SK-N-SH (cell line): ENCODE measurements around the gene ADAMTS3. TPM values are rescaled to one million over a fixed set of nuclear protein-coding genes. Genes with fewer than 3 reads are reported as not detected.

Experiments
- CTCF ChIA-PET: fragments of 300-600, 350-600 bp; formaldehyde crosslinking; extraction: SDS; loops from one replicate; lab custom pipeline; 2021; lab: Yijun Ruan, JAX
- POLR2A ChIA-PET: fragments of 350-600 bp; sonication (Branson Sonifier 250); formaldehyde crosslinking; extraction: SDS; loops from one replicate; lab custom pipeline; 2020; ENCODE audit warnings: antibody characterized with exemption, inconsistent platforms; lab: Yijun Ruan, JAX
- DNase-seq: peaks from one replicate; pipeline ENCODE4 v3.0.0; 2012
- H2AFZ ChIP-seq: fragments of 200-600 bp; sonication (generic); 2 replicates; pipeline ENCODE4 v1.8.1; 2016; ENCODE audit warnings: antibody characterized with exemption, mild to moderate bottlenecking, low read depth
- H3F3A ChIP-seq: fragments of 200-600 bp; sonication (generic); replicated peaks from 2 replicates; pipeline ENCODE3; 2016; ENCODE audit warnings: antibody characterized with exemption, mild to moderate bottlenecking; ENCODE audit not compliant: insufficient read depth
- H3K27ac ChIP-seq, 2 experiments: fragments of 200-500 bp in 1 of 2; fragments of 200-600 bp in 1 of 2; sonication (Bioruptor generic) in 1 of 2; sonication (generic), shearing (Covaris generic) in 1 of 2; 2 replicates each; pipeline versions ENCODE4 v1.5.1 to v1.6.1; 2014 to 2016; ENCODE audit warnings: low read depth in 2 of 2, inconsistent platforms in 1 of 2, low read length in 1 of 2, mild to moderate bottlenecking in 1 of 2, mixed read lengths in 1 of 2
- H3K27me3 ChIP-seq: fragments of 200-600 bp; sonication (generic), shearing (Covaris generic); 2 replicates; pipeline ENCODE4 v1.6.1; 2016; ENCODE audit warnings: mixed run types; ENCODE audit not compliant: insufficient read depth
- H3K36me3 ChIP-seq, 2 experiments: fragments of 200-500 bp in 1 of 2; fragments of 200-600 bp in 1 of 2; sonication (Bioruptor generic) in 1 of 2; sonication (generic) in 1 of 2; replicated peaks in 1 of 2; 2 replicates each; pipeline versions ENCODE3 to v1.5.1; 2014 to 2016; ENCODE audit warnings: low read length in 1 of 2, mild to moderate bottlenecking in 1 of 2; ENCODE audit not compliant: insufficient read depth in 2 of 2, control insufficient read depth in 1 of 2
- H3K4me1 ChIP-seq, 2 experiments: fragments of 200-500 bp in 1 of 2; fragments of 200-600 bp in 1 of 2; sonication (Bioruptor generic) in 1 of 2; sonication (generic), shearing (Covaris generic) in 1 of 2; 2 replicates each; pipeline versions ENCODE4 v1.5.1 to v1.6.1; 2014 to 2016; ENCODE audit warnings: low read depth in 1 of 2, low read length in 1 of 2, mixed run types in 1 of 2; ENCODE audit not compliant: insufficient read depth in 2 of 2, control insufficient read depth in 1 of 2
- H3K4me2 ChIP-seq: fragments of 200-600 bp; sonication (generic), shearing (Covaris generic); 2 replicates; pipeline ENCODE4 v1.6.1; 2017; ENCODE audit warnings: mixed run types
- H3K4me3 ChIP-seq, 2 experiments: fragments of 200-500 bp in 1 of 2; fragments of 200-600 bp in 1 of 2; sonication (Bioruptor generic) in 1 of 2; sonication (generic), shearing (Covaris generic) in 1 of 2; 2 replicates each; pipeline versions ENCODE4 v1.5.1 to v1.8.1; 2014 to 2016; ENCODE audit warnings: low read depth in 2 of 2, inconsistent platforms in 1 of 2, low read length in 1 of 2, mild to moderate bottlenecking in 1 of 2, mixed read lengths in 1 of 2, moderate library complexity in 1 of 2
- H3K79me2 ChIP-seq: fragments of 200-600 bp; sonication (generic); 2 replicates; pipeline ENCODE4 v1.8.1; 2017; ENCODE audit warnings: mild to moderate bottlenecking; ENCODE audit not compliant: insufficient read depth
- H3K9ac ChIP-seq: fragments of 200-600 bp; sonication (generic); 2 replicates; pipeline ENCODE4 v1.6.1; 2017; ENCODE audit warnings: mixed run types
- H3K9me2 ChIP-seq: fragments of 200-600 bp; sonication (generic); 2 replicates; pipeline ENCODE4 v1.6.1; 2017; ENCODE audit warnings: mixed run types
- H3K9me3 ChIP-seq: fragments of 200-600 bp; sonication (generic); 2 replicates; pipeline ENCODE4 v1.6.1; 2017; ENCODE audit warnings: mixed run types, mild to moderate bottlenecking, moderate library complexity
- H4K20me1 ChIP-seq: fragments of 200-600 bp; sonication (generic); 2 replicates; pipeline ENCODE4 v1.6.1; 2017; ENCODE audit warnings: mild to moderate bottlenecking, mixed run types; ENCODE audit not compliant: insufficient read depth
- ELF1 ChIP-seq: IDR thresholded peaks from 2 replicates; pipeline ENCODE4 v1.4.0; 2012
- EP300 ChIP-seq, 2 experiments: IDR thresholded peaks; 2 replicates each; pipeline versions ENCODE4 v1.4.0 to v1.6.1; 2012; ENCODE audit warnings: borderline replicate concordance in 1 of 2, low read depth in 1 of 2, low read length in 1 of 2
- FOSL2 ChIP-seq: IDR thresholded peaks from 2 replicates; pipeline ENCODE4 v1.4.0; 2012; ENCODE audit warnings: low read depth, mild to moderate bottlenecking, moderate library complexity, borderline replicate concordance
- FOXJ3 ChIP-seq: sonication (generic); formaldehyde crosslinking; IDR thresholded peaks from 2 replicates; pipeline ENCODE4 v1.5.1; 2020; ENCODE audit warnings: mild to moderate bottlenecking, missing genetic modification reagents
- FOXM1 ChIP-seq: IDR thresholded peaks from 2 replicates; pipeline ENCODE4 v1.4.0; 2012; ENCODE audit warnings: low read depth, mild to moderate bottlenecking
- MEF2A ChIP-seq: IDR thresholded peaks from 2 replicates; pipeline ENCODE4 v1.4.0; 2012; ENCODE audit warnings: low read depth, borderline replicate concordance
- MXI1 ChIP-seq: IDR thresholded peaks from 2 replicates; pipeline ENCODE4 v1.6.1; 2012; ENCODE audit warnings: mild to moderate bottlenecking, low read depth, low read length, improper control_type of control experiment
- NFIC ChIP-seq: IDR thresholded peaks from 2 replicates; pipeline ENCODE4 v1.4.0; 2012; ENCODE audit warnings: borderline replicate concordance
- NRF1 ChIP-seq: IDR thresholded peaks from 2 replicates; pipeline ENCODE4 v1.6.1; 2012; ENCODE audit warnings: low read depth, mild to moderate bottlenecking, low read length
- POLR2AphosphoS5 ChIP-seq: IDR thresholded peaks from 2 replicates; pipeline ENCODE4 v1.6.1; 2012; ENCODE audit warnings: low read depth, low read length
- RAD21 ChIP-seq: IDR thresholded peaks from 2 replicates; pipeline ENCODE4 v1.6.1; 2012; ENCODE audit warnings: mild to moderate bottlenecking, low read length
- RFX5 ChIP-seq: IDR thresholded peaks from 2 replicates; pipeline ENCODE4 v1.6.1; 2012; ENCODE audit warnings: mild to moderate bottlenecking, improper control_type of control experiment, low read length
- RXRA ChIP-seq: IDR thresholded peaks from 2 replicates; pipeline ENCODE4 v1.4.0; 2012; ENCODE audit warnings: low read depth, mild to moderate bottlenecking, borderline replicate concordance
- SIN3A ChIP-seq: IDR thresholded peaks from 2 replicates; pipeline ENCODE4 v1.6.1; 2012; ENCODE audit warnings: low read depth, mild to moderate bottlenecking, low read length, moderate library complexity, borderline replicate concordance
- SMC3 ChIP-seq: IDR thresholded peaks from 2 replicates; pipeline ENCODE4 v1.6.1; 2012; ENCODE audit warnings: low read depth, low read length, improper control_type of control experiment
- WGBS: methylation state at CpG from one replicate; pipeline ENCODE4 v1.1.6; 2017; ENCODE audit warnings: low lambda C conversion rate; 5-methylcytosine and 5-hydroxymethylcytosine counted together
- polyA plus RNA-seq, 3 experiments: library from polyadenylated mRNA; depleted of rRNA; stranded (reverse); fragments of >200 nt; gene quantifications; 2 replicates each; pipeline ENCODE4 v1.2.3, GENCODE V29; 2012
- TF ChIP-seq, protein P1 (sequence below): fragments of 150-350 bp; IDR thresholded peaks from 2 replicates; pipeline ENCODE4 v1.6.1; 2016; ENCODE audit warnings: mild to moderate bottlenecking, low read depth, low read length
- TF ChIP-seq, protein P2 (sequence below): fragments of 200-600 bp; sonication (generic); IDR thresholded peaks from 2 replicates; pipeline ENCODE4 v1.6.1; 2017; ENCODE audit warnings: antibody characterized with exemption, mild to moderate bottlenecking, moderate library complexity

The ADAMTS3 gene
- polyA plus RNA-seq, 1 of the 3 experiments (the other 2 are of a cell fraction), result 0.99 TPM

DNA sequence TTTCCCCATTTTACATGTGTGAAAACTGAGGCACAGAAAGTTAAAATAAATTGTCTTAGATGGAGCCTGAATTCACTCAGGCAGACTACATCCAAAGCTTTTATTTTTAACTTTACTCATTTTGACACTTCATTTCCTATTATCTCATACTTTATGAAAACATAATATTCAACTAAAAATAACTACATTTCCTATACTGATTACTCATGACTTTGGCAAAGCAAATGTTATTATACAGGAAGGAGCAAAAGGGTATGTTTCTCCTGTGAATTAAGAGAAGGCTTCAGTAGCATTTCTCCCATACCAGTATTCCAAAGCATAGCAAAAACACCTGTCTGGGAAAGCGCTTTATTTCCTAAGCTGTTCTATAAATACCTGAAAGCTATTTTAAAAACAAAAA is 178.6 kb downstream of the ADAMTS3 start (continued):
- TF ChIP-seq RFX5, result no peak
- peak; percentile 70; the same call in 1 of the 2 replicates for TF ChIP-seq RXRA
- peak; percentile 75; the same call in 1 of the 2 replicates for TF ChIP-seq NFIC
- TF ChIP-seq RAD21, result no peak
- TF ChIP-seq NRF1, result no peak
- TF ChIP-seq MEF2A, result peak; percentile 96
- peak; percentile 13 to 70; a peak in 1 of 4 replicates for TF ChIP-seq EP300 (IDR thresholded peaks at IDR 0.05; ENCODE audit: borderline replicate concordance in 1 of 2, low read depth in 1 of 2, low read length in 1 of 2)
- TF ChIP-seq POLR2AphosphoS5, result no peak
- TF ChIP-seq, protein P1, sequence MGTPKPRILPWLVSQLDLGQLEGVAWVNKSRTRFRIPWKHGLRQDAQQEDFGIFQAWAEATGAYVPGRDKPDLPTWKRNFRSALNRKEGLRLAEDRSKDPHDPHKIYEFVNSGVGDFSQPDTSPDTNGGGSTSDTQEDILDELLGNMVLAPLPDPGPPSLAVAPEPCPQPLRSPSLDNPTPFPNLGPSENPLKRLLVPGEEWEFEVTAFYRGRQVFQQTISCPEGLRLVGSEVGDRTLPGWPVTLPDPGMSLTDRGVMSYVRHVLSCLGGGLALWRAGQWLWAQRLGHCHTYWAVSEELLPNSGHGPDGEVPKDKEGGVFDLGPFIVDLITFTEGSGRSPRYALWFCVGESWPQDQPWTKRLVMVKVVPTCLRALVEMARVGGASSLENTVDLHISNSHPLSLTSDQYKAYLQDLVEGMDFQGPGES, result no peak
- TF ChIP-seq, all 33 proteins: peak for 10

DNA sequence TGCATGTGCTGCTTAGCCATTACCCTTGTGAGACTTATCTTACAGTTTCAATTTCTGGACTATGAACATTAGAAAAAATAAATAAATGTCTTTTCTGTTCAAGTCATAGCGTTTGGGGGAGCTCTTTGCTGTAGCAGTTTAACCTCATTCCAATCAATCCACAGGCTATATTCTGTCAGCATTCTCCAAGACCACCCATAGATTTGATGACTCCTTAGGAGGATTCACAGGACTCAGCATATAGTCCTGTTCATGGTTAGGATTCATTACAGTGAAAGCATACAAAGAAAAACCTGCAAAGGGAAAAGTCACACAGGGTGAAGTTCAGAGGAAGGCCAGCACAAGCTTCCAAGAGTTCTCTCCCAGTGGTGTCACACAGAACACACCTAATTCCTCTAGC is 180.5 kb downstream of the ADAMTS3 start:
- no peaks in the 10 kb centered on the region for H3K9me2 ChIP-seq
- H3K36me3 ChIP-seq, result no peaks in the 10 kb centered on the region
- no peak for DNase-seq
- WGBS, result 80% methylated on average over 1 of the region's 1 CpG
- no peaks in the 10 kb centered on the region for H3K79me2 ChIP-seq
- no peak overlapping the region for H3K9ac ChIP-seq
- ChIA-PET POLR2A (no interaction called here), CTCF (interaction anchor here (1.6 kb wide), 1 partner anchor 15 kb away, joined by 4 read pairs; no protein-coding TSS in a partner anchor)
- no peaks in the 10 kb centered on the region for H3K27me3 ChIP-seq
- no peak overlapping the region for H2AFZ ChIP-seq
- H4K20me1 ChIP-seq, result no peaks in the 10 kb centered on the region
- no peak overlapping the region for H3K4me3 ChIP-seq
- H3K27ac ChIP-seq, result no peak overlapping the region
- H3F3A ChIP-seq, result peaks cover 9% of the 10 kb centered on the region
- H3K9me3 ChIP-seq, result no peaks in the 10 kb centered on the region
- TF ChIP-seq, protein P2, sequence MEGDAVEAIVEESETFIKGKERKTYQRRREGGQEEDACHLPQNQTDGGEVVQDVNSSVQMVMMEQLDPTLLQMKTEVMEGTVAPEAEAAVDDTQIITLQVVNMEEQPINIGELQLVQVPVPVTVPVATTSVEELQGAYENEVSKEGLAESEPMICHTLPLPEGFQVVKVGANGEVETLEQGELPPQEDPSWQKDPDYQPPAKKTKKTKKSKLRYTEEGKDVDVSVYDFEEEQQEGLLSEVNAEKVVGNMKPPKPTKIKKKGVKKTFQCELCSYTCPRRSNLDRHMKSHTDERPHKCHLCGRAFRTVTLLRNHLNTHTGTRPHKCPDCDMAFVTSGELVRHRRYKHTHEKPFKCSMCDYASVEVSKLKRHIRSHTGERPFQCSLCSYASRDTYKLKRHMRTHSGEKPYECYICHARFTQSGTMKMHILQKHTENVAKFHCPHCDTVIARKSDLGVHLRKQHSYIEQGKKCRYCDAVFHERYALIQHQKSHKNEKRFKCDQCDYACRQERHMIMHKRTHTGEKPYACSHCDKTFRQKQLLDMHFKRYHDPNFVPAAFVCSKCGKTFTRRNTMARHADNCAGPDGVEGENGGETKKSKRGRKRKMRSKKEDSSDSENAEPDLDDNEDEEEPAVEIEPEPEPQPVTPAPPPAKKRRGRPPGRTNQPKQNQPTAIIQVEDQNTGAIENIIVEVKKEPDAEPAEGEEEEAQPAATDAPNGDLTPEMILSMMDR, result no peak
- TF ChIP-seq RAD21, result no peak
- no peak for TF ChIP-seq FOSL2
- no peak for TF ChIP-seq FOXM1
- TF ChIP-seq POLR2AphosphoS5, result no peak
- TF ChIP-seq SIN3A, result no peak
- peaks cover 0 to 5% of the 10 kb centered on the region in 2 experiments; a peak in 3 of 4 replicates for H3K4me1 ChIP-seq
- no peak overlapping the region for H3K4me2 ChIP-seq

DNA sequence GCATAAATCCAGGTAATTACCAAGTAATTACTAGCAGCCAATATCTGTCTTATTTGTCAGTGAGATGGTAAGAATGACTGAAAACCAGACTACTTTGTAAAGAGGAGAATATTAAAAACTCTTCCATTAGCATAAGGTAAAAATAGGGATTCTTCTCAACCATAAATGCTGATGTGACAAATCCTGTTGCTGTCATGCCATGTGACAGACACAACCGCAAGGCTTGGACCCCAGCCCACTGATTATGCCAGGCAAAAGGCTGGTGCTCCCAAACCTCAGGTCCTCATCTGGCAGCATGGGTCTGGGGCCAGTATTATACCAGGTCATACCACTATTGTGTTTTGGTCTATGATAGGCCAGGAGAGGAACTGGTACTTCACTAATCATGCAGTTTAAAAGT is 181.1 kb downstream of the ADAMTS3 start:
- Histone ChIP-seq H4K20me1 (no peaks in the 10 kb centered on the region), H3K27ac (no peak overlapping the region; a peak in 1 of 4 replicates), H3K9ac (no peak overlapping the region), H3K79me2 (no peaks in the 10 kb centered on the region), H3K9me2 (no peaks in the 10 kb centered on the region), H3K4me2 (no peak overlapping the region), H3K27me3 (no peaks in the 10 kb centered on the region), H3K36me3 (no peaks in the 10 kb centered on the region), H3F3A (peaks cover 9% of the 10 kb centered on the region), H2AFZ (no peak overlapping the region), H3K9me3 (no peaks in the 10 kb centered on the region), H3K4me1 (peaks cover 0 to 5% of the 10 kb centered on the region in 2 experiments; a peak in 3 of 4 replicates), H3K4me3 (no peak overlapping the region)
- POLR2A ChIA-PET, result no interaction called here
- no peak for TF ChIP-seq MXI1
- no peak for TF ChIP-seq SMC3
- no peak for TF ChIP-seq FOXJ3 (CRISPR knock-in tag)
- no peak for TF ChIP-seq ELF1
- no peak for TF ChIP-seq EP300 (IDR thresholded peaks at IDR 0.05; ENCODE audit: borderline replicate concordance in 1 of 2, low read depth in 1 of 2, low read length in 1 of 2)
- WGBS, result 100% methylated on average over 1 of the region's 1 CpG
- CTCF ChIA-PET, result interaction anchor here (1.1 to 1.2 kb wide), 2 partner anchors 8 to 117 kb away, joined by 3 read pairs; no protein-coding TSS in a partner anchor
- no peak for DNase-seq
